ENCODE results near the gene MRNIP.
"Not testable (repeated sequence)": the region's sequence is repeated elsewhere in the genome, so short reads cannot be mapped to it uniquely, and the experiment has no call there.

Gene MRNIP

GRCh38 chr5:179887095-179887494 is 28.5 kb upstream of the MRNIP start:
- DNase-seq: no peak

GRCh38 chr5:179886190-179886911 is 27.7 kb upstream of the MRNIP start:
- DNase-seq: no peak

DNA sequence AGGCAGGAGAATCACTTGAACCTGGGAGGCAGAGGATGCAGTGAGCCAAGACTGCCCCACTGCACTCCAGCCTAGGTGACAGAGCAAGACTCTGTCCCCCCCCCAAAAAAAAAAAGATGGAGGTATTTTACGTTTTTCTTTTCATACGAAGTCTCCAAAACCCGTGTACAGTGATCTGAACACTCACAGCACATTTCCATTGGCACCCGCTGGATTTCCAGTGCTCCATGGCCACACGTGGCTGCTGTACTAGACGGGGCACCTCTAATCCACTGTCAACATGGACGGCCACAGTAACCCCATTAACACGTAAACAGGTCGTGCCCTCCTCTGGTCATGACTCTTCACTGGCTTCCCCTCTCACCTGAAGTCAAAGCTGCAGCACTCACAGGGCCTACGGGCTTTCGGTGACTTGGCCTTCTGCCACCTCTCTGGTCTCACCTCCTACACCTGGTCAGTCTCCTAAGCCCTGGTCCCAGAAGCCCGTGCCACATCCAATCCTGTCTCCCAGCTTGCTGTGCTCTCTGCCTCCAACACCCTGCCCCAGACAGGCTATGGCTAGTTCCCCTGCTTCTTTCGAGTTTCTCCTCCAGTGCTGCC is 27.0 kb upstream of the MRNIP start:
- no peak for DNase-seq

DNA sequence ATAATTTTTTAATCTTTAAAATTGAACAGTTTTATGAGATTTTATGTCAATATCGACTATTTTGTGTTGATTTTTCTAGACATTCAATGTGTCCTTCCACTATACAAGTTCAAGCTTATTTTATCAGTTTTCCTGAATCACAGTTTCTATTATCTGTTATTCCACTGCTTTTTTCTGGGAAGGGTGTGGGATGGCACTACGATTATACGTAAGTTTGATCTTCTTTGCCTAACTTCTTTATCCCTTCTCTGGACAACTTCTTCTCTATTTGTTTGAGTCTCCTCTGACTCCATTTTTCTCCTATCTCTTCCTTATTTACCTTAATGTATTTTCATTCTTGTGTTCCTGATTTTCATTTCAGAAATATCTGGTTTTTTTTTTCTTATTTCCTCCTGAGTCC is 24.5 kb upstream of the MRNIP start:
- no peak for DNase-seq

DNA sequence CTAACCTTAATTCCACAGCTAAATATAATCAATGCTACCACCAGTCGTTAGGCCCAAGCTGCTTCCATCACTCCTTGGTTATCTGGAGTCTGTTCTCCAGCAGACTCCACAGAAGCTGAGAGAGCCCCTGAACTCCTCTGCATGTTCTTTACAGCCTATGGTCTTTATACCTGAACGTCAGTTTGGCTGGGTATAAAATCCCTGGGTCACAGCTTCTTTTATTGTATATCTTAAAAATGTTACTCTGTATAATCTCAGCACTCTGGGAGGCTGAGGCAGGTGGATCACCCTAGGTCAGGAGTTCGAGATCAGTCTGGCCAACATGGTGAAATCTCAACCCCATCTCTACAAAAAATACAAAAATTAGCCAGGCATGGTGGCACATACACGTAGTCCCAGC is 23.7 kb upstream of the MRNIP start:
- DNase-seq: no peak

- DNase-seq: no peak
Observed at GRCh38 chr5:179880848-179881590, 22.4 kb upstream of the MRNIP start.

- DNase-seq: no peak
Observed at GRCh38 chr5:179880066-179880650, 21.5 kb upstream of the MRNIP start.

DNA sequence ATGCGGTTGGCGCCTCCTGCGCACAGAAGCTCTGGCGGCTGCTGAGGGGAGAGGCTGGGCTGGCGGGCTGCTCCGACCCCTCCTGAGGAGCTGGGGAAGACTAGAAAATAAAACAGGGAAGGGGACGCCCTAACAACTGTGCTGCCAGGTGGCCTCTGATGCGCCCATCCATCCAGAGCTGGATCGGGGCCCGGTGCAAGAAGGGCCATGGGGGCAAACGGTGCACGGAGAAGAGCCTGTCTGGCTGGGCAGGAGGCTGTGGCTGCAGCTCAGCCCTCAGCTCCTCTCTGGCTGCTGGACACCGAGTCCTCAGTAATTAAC is 21.0 kb upstream of the MRNIP start:
- DNase-seq: no peak

GRCh38 chr5:179879003-179879689 is 20.5 kb upstream of the MRNIP start:
- no peak for DNase-seq

GRCh38 chr5:179878222-179879002 is 19.8 kb upstream of the MRNIP start:
- no peak for DNase-seq

- DNase-seq: no peak
Observed at GRCh38 chr5:179876610-179876952, 18.0 kb upstream of the MRNIP start.

DNA sequence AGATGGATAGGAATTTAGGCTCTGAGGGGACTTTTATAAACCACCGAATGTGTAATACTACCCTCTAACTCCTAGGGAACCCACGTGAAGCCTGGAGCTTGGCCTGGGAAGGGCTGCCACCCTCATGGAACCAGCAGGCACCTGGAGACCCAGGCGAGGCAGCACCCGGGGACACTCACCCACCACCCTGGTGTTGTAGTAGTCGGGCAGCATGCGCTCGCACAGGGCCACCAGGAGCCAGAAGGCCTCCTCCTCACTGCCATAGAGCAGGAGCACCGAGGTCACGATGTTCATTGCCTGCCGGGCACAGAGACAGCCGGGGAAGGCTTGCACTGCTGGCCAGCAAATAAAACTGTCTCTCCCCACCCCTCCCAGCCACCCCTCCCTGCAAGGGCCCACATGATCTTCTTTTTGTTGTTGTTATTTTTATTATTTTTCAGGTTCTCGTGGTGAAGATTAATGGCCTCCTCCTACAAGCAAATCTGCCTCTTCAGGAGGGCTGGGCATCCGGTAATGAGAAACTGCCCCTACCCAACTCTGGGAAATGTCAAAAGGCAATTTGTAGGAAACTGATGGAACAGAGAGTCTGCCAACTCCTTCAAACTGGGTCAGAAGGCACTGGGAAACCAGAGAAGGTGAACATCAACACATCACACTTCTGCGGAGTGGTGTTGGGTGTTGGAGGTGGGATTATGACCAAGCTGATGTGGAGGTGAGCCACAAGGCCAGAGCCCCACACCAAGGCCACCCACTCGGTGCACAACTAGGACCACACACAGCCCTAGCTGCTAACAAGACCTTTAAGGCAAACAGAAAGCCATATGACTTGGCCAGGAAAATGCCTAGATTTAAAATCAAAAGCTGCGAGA is 17.4 kb upstream of the MRNIP start:
- DNase-seq: no peak

DNA sequence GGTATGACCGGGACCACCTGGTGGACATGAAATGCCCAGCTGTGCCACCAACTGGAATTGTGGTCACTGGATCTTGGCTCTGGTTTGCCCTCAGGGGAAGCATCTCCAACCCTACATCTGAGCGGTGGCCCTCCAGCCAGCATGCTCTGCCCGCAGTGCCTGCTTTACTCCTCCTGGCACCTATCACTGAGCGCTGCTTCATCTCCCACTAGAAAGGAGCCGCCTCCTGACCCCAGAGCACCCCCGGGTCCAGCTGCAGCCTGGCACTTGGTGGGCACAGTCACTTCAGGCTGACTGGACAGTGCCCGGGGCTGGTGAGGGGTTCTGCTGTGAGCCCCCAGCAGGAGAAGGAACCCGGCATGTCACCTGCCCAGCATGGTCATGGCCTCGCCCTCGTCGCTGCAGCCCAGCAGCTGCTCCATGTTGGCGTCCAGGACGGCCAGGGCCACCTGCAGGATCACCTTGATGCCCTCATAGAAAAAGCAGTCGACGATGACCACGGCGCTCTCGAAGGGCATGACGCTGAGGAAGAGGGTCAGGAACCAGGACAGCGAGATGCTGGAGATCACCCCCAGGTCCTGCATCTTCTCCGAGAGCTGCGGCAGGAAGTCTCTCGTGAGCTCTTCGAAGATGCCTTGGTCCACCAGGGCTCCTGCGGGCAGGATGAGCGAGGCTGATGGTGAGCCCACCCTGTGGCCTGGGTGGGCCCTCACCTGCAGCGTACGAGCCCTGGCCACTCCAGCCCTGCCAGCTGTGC is 16.1 kb upstream of the MRNIP start:
- DNase-seq: no peak

DNA sequence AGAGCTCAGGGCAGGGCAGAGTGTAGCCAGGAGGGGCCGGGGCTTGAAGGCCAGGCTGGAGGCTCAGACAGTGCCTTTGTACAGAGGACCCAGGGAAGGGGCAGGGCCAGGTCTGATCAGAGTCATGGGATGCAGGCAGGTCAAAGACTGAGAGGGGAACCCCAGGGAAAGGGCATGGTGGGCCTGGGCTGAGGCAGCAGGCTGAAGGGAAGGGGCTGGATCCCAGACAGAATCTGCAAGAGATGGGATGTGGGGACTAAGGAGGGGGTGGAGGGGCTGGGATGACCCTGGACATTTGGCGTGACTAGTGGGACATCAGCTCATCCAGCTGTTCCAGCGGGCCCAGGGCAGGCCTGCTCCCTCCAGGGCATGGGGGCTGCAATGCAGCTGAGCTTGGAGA is 15.5 kb upstream of the MRNIP start:
- DNase-seq: no peak

- no peak for DNase-seq
Observed at GRCh38 chr5:179873588-179874110, 15.0 kb upstream of the MRNIP start.

GRCh38 chr5:179872828-179873575 is 14.4 kb upstream of the MRNIP start:
- DNase-seq: no peak

- DNase-seq: no peak
Observed at GRCh38 chr5:179872055-179872827, 13.6 kb upstream of the MRNIP start.

DNA sequence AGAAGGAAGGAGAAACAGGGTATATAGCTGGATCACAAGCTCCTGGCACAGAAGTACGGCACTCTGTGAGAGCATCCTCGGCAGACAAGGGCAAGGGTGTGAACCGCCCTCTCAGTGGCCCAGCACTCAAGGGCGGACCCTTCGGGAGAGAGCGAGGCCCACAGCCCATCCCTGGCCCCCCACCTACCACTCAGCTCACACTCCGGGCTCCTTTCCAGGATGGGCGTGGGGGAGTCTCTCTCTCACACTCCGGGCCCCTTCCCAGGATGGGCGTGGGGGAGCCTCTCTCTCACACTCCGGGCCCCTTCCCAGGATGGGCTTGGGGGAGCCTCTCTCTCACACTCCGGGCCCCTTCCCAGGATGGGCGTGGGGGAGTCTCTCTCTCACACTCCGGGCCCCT is 12.9 kb upstream of the MRNIP start:
- not testable (repeated sequence) for DNase-seq

- DNase-seq: no peak
Observed at GRCh38 chr5:179870952-179871351, 12.3 kb upstream of the MRNIP start.

Measured in SHP77 (cell line).